GM23338 (cell line): Measurements from ENCODE around the gene EIF4G3.

Source experiments
- CTCF ChIP-seq, 2 experiments: fragments of 200-600 bp in 1 of 2; sonication (generic) in 1 of 2; conservative IDR thresholded peaks; 2 replicates each; pipeline versions ENCODE4 v1.5.1 to v1.6.1; 2016 to 2017; ENCODE audit warnings: antibody characterized with exemption in 2 of 2, low read depth in 2 of 2, mild to moderate bottlenecking in 2 of 2, moderate library complexity in 1 of 2
- POLR2AphosphoS5 ChIP-seq: IDR thresholded peaks from 2 replicates; pipeline ENCODE4 v1.6.1; 2016; ENCODE audit warnings: antibody characterized with exemption, low read depth
- REST ChIP-seq: IDR thresholded peaks from one replicate; pipeline ENCODE4 v1.6.1; 2018; ENCODE audit warnings: antibody characterized with exemption; ENCODE audit not compliant: unreplicated experiment
- ZNF114 ChIP-seq: fragments of 250-450 bp; sonication (Bioruptor Pico); IDR thresholded peaks from 2 replicates; pipeline ENCODE4 v1.5.0; 2020; ENCODE audit warnings: mild to moderate bottlenecking, moderate library complexity

- TF ChIP-seq CTCF (conservative IDR thresholded peaks at IDR 0.05; ENCODE audit: low read depth in 2 of 2): no peak
- no peak for TF ChIP-seq ZNF114 (CRISPR knock-in tag)
- TF ChIP-seq POLR2AphosphoS5: no peak
- TF ChIP-seq REST: no peak
Measured at GRCh38 chr1:20903437-20903836, 273.3 kb downstream of the EIF4G3 start.
